Mucosa of descending colon (tissue), 3 donors: ENCODE measurements around the gene SMIM26. TPM values are rescaled to one million over a fixed set of nuclear protein-coding genes. Genes with fewer than 3 reads are reported as not detected.

Experiments
- ATAC-seq: fragments of 200-7000 bp; cut with Tn5 transposase; one replicate; pipeline ENCODE4 v1.9.1; 2020; ENCODE audit warnings: mild to moderate bottlenecking, moderate library complexity
- DNase-seq, 3 donors: peaks; one replicate each; pipeline ENCODE4 v3.0.0-alpha.2; 2020
- H3K36me3 ChIP-seq: fragments of 200-600 bp; one replicate; pipeline ENCODE4 v1.8.0; 2021; ENCODE audit warnings: low read depth, mild to moderate bottlenecking
- H3K4me1 ChIP-seq: fragments of 200-600 bp; one replicate; pipeline ENCODE4 v1.8.0; 2021; ENCODE audit warnings: low read depth, mild to moderate bottlenecking
- H3K4me3 ChIP-seq: fragments of 200-600 bp; one replicate; pipeline ENCODE4 v1.8.0; 2021; ENCODE audit warnings: mild to moderate bottlenecking
- H3K9me3 ChIP-seq: fragments of 200-600 bp; one replicate; pipeline ENCODE4 v1.8.0; 2021; ENCODE audit warnings: mild to moderate bottlenecking
- CTCF ChIP-seq: fragments of 200-600 bp; IDR thresholded peaks from one replicate; pipeline ENCODE4 v1.8.0; 2022; ENCODE audit warnings: antibody characterized with exemption, mild to moderate bottlenecking
- intact Hi-C, 2 donors: fragments of 100-400 bp; cut with DNase I in 1 of 2; cut with micrococcal nuclease in 1 of 2; formaldehyde crosslinking; loops; one replicate each; pipeline versions ENCODE4 v1.11.0 to v1.11.1; 2022; cut with DNase I, micrococcal nuclease
- total RNA-seq, 3 donors: library from RNA; stranded (reverse); fragmentation: NEBNext Ultra II Directional in 2 of 3; extraction: Animal tissue kit (Norgen Biotek cat#: 25700) in 2 of 3; gene quantifications; one replicate each; pipeline versions ENCODE4 v1.2.1 to v1.2.4, GENCODE V29; 2021 to 2023
- donor health status: DM: no; HTN: no; CAD: no; lungs with moderate emphysema.
- donor health status: DM: no; HTN: no; CAD: no.
- donor health status: DM: no; HTN: yes; CAD: no.

The SMIM26 gene
- total RNA-seq, 3 donors from 2014 or later: 55.7 to 70.1 (median 59.2) TPM

- TF ChIP-seq CTCF: no peak
- Histone ChIP-seq H3K4me3 (no peak overlapping the region), H3K36me3 (no peaks in the 10 kb centered on the region), H3K4me1 (no peaks in the 10 kb centered on the region), H3K9me3 (no peaks in the 10 kb centered on the region)
- intact Hi-C loops: no loop called here
- ATAC-seq (no peak), DNase-seq (no peak)
Measured at GRCh38 chr20:18537651-18538050, 29.6 kb upstream of the SMIM26 start.

DNA sequence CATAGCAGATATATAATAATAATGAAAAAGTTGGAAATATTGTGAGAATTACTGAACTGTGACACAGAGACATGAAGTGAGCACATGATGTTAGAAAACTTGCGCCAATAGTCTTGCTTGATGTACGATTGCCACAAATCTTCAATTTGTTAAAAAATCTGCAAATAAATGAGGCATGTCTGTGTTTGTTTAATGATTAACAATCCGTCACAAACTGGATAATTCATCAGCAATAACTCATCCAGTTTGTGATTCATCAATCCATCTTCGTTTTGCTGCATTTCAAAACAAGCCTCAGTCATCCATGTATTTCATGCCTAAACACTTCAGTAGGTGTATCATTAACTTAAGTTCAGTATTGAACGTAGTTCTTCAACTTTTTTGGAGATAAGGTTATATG lies 25.5 kb upstream of the SMIM26 start:
- Histone ChIP-seq H3K4me3 (no peak overlapping the region), H3K9me3 (no peaks in the 10 kb centered on the region), H3K4me1 (no peaks in the 10 kb centered on the region), H3K36me3 (no peaks in the 10 kb centered on the region)
- ATAC-seq: no peak
- no peak for DNase-seq
- intact Hi-C loops: no loop called here
- TF ChIP-seq CTCF: no peak

- ATAC-seq (no peak), DNase-seq (no peak)
- TF ChIP-seq CTCF: no peak
- H3K4me3 ChIP-seq: no peak overlapping the region
- no peaks in the 10 kb centered on the region for H3K9me3 ChIP-seq
- H3K4me1 ChIP-seq: no peaks in the 10 kb centered on the region
- H3K36me3 ChIP-seq: no peaks in the 10 kb centered on the region
- intact Hi-C loops: no loop called here
Measured at GRCh38 chr20:18543216-18543615, 24.0 kb upstream of the SMIM26 start.

DNA sequence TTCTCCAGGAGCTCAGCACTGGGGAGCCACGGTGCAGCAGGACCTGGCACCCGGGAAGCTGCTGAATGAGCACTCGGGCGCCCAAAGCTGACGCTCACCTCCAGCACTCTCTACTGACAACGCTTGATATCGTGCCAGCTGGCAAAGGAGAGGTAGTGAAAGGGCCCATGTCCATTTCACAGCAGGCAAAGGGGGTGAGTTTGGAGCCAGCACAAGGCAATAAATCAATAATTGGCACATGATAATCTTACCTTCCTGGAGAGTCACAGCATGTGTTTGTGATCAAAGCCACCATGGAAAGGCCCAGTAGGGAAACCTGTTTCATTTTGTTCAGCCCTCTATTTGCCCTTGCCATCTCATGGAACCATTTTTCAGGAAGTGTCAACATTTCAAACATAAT lies 23.3 kb upstream of the SMIM26 start:
- Histone ChIP-seq H3K36me3 (no peaks in the 10 kb centered on the region), H3K4me1 (no peaks in the 10 kb centered on the region), H3K9me3 (no peaks in the 10 kb centered on the region), H3K4me3 (no peak overlapping the region)
- intact Hi-C loops: no loop called here
- peak; percentile 69 for ATAC-seq
- DNase-seq: peak in 1 of 3 donors; percentile 21
- TF ChIP-seq CTCF: no peak

- no peaks in the 10 kb centered on the region for H3K36me3 ChIP-seq
Measured at GRCh38 chr20:18545566-18545965, 21.7 kb upstream of the SMIM26 start.

More at GRCh38 chr20:18545566-18545965, 21.7 kb upstream of the SMIM26 start:
- H3K9me3 ChIP-seq: no peaks in the 10 kb centered on the region
- H3K4me3 ChIP-seq: no peak overlapping the region
- TF ChIP-seq CTCF: no peak
- ATAC-seq: no peak
- H3K4me1 ChIP-seq: no peaks in the 10 kb centered on the region
- intact Hi-C loops: no loop called here
- DNase-seq: no peak
